IPS DF 19.7 (cell line): ENCODE data around the gene CHD5.

ENCODE experiments used
- DNase-seq: peaks from one replicate; pipeline ENCODE4 v3.0.0-alpha.2; 2013; ENCODE audit warnings: low read depth, low spot score

Gene CHD5

DNA sequence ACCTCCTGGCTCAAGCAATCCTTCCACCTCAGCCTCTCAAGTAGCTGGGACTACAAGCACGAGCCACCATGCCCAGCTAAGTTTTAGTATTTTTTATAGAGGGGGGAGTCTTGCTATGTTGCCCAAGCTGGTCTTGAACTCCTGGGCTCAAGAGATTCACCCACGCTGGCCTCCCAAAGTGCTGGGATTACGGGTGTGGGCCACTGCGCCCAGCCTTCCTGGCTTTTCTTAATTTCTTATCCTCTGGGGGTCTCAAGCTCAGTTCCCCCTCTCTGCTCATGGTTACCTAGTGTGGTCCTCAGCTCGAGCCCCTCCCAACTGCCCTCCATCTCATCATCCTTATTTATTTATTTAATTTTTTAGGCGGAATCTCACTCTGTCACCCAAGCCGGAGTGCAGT lies 22.1 kb upstream of the CHD5 start:
- no peak for DNase-seq

GRCh38 chr1:6200188-6200809 lies 20.2 kb upstream of the CHD5 start:
- no peak for DNase-seq

DNA sequence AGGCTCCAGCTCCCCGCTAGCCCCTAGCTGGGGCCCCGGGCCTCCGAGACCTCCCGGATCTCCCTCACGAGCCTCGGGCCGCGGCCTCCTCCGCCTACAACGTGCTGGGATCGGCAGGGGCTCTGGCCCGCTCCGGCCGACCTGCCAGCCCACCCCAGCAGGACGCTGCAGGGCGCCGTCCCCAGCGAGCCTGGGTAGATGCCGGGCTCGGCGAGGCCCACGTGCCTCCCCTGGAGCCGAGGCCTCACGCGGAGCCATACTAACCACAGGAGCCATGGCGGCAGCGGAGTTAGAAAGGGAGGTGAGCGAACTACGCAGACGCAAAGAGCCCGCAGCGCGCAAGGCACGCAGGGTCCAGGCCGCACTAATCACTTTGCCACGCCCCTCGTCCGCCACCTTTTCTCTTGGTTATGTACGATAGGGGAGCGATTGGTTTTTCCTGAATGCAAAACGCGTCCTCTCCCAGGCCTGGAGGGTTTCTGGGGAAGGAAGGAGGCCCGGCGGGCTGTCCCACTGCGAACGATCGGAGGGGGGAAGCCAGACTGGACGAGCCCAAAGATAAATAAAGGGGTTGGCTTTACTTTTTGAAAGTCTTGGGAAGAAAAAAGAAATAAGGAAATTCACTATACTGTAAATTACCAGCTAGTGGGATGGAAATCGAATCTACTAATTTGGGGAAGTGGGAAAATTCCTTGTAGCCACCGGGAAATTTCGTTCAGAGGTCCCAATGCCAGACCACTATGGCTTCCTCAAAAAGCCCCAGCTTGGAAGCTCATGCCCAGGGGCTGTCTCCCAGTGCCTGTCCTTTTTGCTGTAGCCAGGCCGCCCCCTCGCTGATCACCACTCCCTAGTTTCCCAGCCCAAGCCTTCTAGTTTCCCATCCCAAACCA lies 19.4 kb upstream of the CHD5 start, which contains the start of gene RPL22:
Gene RPL22, minus strand, starts transcription at position 298 of the 890 bp plus-strand sequence. Its CDS starts 22 bp downstream, at position 276.
- peak; percentile 99 for DNase-seq

- DNase-seq: no peak
Measured at GRCh38 chr1:6198646-6199297, 18.7 kb upstream of the CHD5 start.

DNA sequence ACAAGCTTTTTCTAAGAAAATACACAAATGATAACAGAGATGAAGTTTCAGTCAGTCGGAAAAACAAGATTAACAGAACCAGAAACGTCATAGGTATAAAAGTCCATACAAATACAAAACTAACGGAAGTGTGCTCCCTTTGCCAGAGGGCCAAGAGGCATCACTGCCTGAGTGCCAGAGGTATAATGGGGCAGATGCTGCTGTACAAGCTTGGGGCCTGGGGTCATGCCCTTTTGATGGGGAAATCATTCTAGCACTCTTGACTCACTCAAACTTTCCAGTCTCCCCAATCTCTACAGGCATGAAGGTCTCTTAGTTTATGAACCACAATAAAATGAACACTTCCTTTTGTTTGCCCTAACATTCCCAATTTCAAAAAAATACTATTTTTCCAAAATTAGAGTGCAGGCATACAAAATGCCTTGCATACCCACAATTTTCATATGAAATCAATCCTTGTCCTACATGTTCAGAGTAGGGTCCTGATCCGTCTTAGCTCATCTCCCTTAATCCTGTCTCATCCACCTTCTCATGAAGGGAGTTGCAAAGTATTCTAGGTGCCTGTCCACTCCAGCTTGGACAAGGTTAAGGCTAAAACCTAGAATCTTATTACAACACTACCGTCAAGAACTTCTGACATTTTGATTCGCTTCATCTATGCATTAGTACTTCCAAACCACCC lies 17.8 kb upstream of the CHD5 start:
- no peak for DNase-seq

- no peak for DNase-seq
Measured at GRCh38 chr1:6191968-6192367, 11.8 kb upstream of the CHD5 start.

DNA sequence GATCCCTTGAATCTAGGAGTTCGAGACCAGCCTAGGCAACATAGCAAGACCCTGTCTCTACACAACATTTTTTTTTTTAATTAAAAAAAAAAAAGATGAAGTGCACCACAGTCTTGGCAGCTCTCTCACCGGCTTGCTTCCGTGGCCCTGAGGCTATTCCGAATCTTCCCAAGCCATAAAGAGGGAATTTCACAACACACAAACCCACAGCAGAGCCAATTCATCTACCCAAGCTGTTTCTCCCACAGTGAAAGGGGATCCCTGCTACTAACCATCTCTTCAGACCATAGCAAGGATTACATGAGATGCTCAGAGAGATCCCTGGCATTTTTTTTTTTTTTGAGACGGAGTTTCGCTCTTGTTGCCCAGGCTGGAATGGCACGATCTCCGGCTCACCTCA lies 8.3 kb upstream of the CHD5 start:
- no peak for DNase-seq

DNA sequence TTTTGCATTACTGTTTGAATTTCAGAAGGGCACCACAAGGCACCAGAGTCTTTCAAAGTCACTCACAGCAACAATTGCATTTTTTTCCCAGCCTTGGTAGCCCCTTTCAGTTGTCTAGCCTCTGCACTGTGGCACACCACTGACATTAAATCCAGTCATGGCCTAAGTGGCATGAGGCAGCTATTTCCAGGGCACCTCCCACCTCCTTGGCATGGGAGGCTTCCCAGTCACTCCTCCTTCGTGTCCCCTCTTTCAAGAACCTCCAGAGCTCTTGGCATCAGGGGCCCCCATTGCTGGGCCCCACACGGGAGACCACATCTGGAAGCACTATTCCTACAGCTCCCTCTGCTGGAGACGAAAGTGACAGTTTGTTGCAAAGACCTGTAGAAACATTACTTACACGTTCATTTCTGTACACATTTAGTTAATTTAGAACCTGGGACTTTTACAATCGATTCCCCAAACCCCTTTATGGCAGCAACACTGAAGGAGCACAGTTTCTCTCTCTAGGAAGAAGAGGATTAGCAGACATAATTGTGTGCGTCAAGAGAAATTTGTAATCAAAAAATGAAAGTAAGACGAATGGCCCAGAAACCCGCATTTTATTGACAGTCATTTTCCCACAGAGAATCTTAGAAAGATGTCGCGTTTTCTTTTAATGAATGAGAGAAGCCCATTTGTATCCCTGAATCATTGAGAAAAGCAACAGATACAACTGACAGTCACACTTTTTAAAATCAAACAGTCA lies 5.7 kb upstream of the CHD5 start:
- no peak for DNase-seq

- no peak for DNase-seq
Measured at GRCh38 chr1:6185151-6185550, 5.0 kb upstream of the CHD5 start.

GRCh38 chr1:6184083-6184783 lies 4.1 kb upstream of the CHD5 start:
- no peak for DNase-seq

DNA sequence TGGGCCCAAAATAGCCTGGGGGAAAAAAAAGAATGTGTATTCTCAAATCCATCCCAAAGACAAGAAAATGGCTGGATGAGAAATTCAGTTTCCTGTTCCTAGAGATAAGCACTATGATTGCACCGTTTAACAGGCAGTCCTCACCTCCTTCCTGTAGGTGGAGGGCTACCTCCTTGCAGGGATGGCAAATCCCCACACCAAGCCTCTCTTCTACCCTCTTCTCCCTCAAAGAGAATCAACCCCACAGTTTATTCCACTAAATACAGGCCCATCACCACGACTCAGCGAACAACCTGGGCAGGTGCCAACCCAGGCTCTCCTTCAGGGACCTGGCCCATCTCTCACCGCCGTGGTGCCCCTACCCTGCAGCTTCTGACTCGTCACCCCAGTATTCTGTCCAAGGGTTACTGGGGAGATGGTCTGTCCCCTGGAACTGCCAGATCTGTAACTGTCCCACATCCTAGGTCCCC lies 3.4 kb upstream of the CHD5 start:
- DNase-seq: no peak

DNA sequence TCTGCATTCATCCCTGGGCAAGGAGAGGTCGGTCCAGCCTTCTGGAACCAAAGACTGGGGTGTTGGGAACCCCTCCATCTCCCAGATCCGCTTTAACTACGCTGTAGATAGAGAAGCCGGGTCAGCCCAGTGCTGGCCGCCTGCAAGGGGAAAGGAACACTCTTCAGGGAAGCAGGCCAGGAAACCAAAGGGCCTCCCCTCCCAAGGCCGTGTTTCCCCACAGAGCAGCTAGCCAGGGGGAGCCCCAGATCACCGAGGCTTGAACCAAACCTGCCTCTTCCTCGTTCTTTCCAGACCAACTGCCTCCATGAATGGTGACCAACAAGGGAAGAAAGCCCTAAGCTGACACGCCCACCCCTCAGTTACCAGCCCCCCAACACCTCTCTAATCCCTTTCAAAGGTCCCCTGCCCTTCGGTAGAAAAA lies 1.2 kb upstream of the CHD5 start:
- no peak for DNase-seq

DNA sequence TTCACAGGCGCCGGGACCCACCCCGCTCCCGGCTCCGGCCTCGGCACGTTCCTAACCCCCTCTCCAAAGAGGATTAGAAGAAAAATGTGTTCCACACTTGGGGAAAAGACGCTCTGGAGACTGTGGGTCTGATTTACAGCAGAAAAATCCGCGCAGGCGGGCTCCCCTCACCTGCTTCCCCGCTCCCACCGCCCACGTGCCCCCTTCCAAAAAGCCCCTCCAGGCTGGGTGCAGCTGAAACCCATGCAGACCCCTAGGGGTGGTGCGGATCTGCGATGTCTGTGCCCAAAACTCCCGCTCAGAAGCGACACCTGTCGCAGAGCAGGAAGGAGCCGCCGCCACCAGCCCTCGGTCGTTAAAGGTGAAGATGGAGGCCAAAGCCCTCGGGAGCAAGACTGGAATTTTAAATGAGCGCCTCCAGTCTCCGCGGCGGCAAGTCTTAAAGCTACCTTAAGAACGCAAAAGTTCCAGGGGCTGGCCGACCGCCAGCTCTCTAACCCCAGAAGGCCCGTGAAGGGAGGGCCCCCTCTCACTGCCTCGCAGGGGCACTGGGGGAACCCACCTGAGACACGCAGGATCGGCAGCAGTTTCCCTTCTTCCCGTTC lies 688 bp upstream of the CHD5 start:
- no peak for DNase-seq

- DNase-seq: no peak
Measured at GRCh38 chr1:6179564-6180175, 451 bp downstream of the CHD5 start.

GRCh38 chr1:6178751-6179563 lies 1.2 kb downstream of the CHD5 start:
- DNase-seq: no peak

DNA sequence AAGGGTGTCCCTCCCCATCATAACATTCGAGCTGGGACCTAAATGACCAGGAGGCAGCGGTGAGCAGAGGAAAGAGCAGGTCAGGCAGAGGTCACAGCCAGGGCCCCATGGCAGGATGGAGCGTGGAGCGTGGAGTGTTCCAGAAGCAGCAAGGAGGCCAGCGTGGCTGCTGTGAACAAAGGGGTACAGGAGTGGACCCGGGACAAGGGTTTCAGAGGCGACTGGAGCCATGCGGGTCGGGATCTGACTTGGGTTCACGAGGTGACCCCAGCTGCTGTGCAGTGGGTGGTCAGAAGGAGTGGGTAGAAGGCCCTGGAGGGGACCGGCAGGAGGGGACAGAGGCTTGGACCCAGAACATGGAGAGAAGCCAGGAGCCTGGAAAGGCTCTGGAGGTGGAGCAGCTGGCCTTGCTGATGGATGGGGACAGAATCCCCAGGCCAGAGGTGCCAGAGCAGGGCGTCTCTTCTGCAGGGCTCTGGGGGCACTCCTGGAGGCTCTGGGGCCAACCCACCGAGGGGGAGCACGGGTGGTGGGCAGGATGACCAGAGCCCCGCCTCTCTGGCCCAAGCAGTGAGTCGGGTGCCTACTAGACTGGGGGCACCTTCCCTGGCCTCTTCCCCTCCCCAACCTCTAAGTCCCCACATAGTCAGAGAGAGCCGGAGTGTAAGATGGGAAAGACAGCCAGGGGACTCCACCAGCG lies 2.3 kb downstream of the CHD5 start:
- DNase-seq: no peak

GRCh38 chr1:6176779-6177178 lies 3.3 kb downstream of the CHD5 start:
- no peak for DNase-seq

- no peak for DNase-seq
Measured at GRCh38 chr1:6175411-6175828, 4.7 kb downstream of the CHD5 start.
